ENCODE measurements around the gene FAM83D. TPM values are rescaled to one million over a fixed set of nuclear protein-coding genes. Genes with fewer than 3 reads are reported as not detected.

The FAM83D gene
- total RNA-seq, 1 experiment from 2014 or later = 21.8 TPM

DNA sequence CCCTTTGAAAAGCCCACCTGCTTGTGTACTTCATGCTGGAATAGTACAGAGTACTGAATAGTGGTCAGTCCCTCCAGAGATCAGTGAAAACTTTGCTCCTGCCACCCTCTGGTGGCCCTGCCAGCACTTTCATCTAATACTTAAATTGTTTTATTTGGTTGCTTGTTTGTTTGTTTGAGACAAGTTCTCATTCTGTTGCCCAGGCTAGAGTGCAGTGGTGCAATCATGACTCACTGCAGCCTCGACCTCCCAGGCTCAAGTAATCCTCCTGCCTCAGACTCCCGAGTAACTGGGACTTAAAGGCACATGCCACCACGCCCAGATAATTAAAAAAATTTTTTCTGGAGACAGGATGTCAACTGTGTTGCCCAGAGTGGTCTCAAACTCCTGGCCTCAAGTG is 9.1 kb downstream of the FAM83D start:
- Histone ChIP-seq H3K4me1 (ENCODE audit: low read length) (peaks cover 7% of the 10 kb centered on the region; the same call in 1 of the 2 replicates), H3K9me3 (ENCODE audit: low read length) (no peaks in the 10 kb centered on the region), H3K4me2 (ENCODE audit: low read depth, low read length, poor library complexity, severe bottlenecking) (no peak overlapping the region), H3K36me3 (ENCODE audit: insufficient read depth, low read length) (peaks cover 17% of the 10 kb centered on the region; the same call in 1 of the 2 replicates), H4K20me1 (ENCODE audit: insufficient read depth, low read depth, low read length) (peaks cover 19% of the 10 kb centered on the region; the same call in 1 of the 2 replicates), H3K79me2 (ENCODE audit: low read length) (peaks cover 100% of the 10 kb centered on the region), H3K27ac (ENCODE audit: low read length) (no peak overlapping the region), H3K9ac (ENCODE audit: low read length) (no peak overlapping the region), H2AFZ (ENCODE audit: low read length) (no peak overlapping the region), H3K9me2 (replicated peaks; ENCODE audit: insufficient read depth, low read length) (no peaks in the 10 kb centered on the region), H3K27me3 (ENCODE audit: low read length) (no peaks in the 10 kb centered on the region), H3K4me3 (ENCODE audit: low read length) (no peak overlapping the region)
- no peak for DNase-seq

DNA sequence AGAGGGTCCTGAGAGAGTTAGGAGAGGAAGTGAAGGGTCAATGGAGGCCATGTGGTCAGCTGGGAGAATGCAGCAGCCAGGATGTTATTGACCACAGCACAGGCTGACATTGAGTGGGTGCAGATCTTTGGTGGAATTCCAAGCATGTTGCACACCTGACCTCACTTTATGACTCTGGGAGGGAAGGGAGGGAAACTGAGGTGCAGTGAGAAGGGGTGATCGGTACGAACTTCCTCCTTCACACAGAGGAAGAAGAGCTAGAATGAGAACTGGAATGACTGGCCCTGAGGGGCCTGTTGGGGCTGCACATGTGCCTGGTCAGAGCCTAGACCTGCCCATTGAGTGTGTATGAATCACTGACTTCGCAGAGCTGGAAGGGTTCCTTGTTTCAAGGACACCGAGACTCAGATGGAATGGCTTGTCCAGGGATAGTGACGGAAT is 9.8 kb downstream of the FAM83D start:
- peaks cover 5% of the 10 kb centered on the region; the same call in 1 of the 2 replicates for H3K4me1 ChIP-seq (ENCODE audit: low read length)
- H3K4me2 ChIP-seq (ENCODE audit: low read depth, low read length, poor library complexity, severe bottlenecking) = no peak overlapping the region
- no peak overlapping the region for H3K27ac ChIP-seq (ENCODE audit: low read length)
- no peak for DNase-seq
- H3K79me2 ChIP-seq (ENCODE audit: low read length) = peaks cover 99% of the 10 kb centered on the region
- H3K27me3 ChIP-seq (ENCODE audit: low read length) = no peaks in the 10 kb centered on the region
- peaks cover 16% of the 10 kb centered on the region; the same call in 1 of the 2 replicates for H3K36me3 ChIP-seq (ENCODE audit: insufficient read depth, low read length)
- H3K9me2 ChIP-seq (replicated peaks; ENCODE audit: insufficient read depth, low read length) = no peaks in the 10 kb centered on the region
- no peak overlapping the region for H3K4me3 ChIP-seq (ENCODE audit: low read length)
- H4K20me1 ChIP-seq (ENCODE audit: insufficient read depth, low read depth, low read length) = peaks cover 19% of the 10 kb centered on the region; the same call in 1 of the 2 replicates
- no peak overlapping the region for H2AFZ ChIP-seq (ENCODE audit: low read length)
- no peak overlapping the region for H3K9ac ChIP-seq (ENCODE audit: low read length)
- H3K9me3 ChIP-seq (ENCODE audit: low read length) = no peaks in the 10 kb centered on the region

DNA sequence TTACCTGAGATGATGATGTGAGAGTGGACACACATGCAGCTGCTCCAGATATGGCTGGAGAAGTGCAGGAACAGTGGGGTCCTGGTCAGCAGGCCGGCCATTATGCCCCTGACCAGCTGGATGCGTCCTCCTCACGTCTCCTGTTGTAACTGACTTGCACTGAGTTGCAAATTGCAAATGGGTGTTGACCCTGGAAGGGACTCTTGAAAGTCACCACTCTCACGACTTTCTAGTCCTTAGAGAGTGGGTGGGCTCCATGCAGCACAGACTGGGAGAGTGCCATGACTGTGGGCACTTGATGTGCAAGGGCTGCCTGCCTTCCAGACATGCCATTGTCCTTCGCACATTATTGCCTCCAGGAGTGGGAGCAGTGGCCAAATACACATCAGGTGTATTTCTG is 10.8 kb downstream of the FAM83D start:
- Histone ChIP-seq H3K9me2 (replicated peaks; ENCODE audit: insufficient read depth, low read length) (no peaks in the 10 kb centered on the region), H3K79me2 (ENCODE audit: low read length) (peaks cover 99% of the 10 kb centered on the region), H3K27me3 (ENCODE audit: low read length) (no peaks in the 10 kb centered on the region), H3K4me2 (ENCODE audit: low read depth, low read length, poor library complexity, severe bottlenecking) (no peak overlapping the region), H3K4me1 (ENCODE audit: low read length) (no peaks in the 10 kb centered on the region; the same call in 1 of the 2 replicates), H3K27ac (ENCODE audit: low read length) (no peak overlapping the region), H3K9ac (ENCODE audit: low read length) (no peak overlapping the region), H3K4me3 (ENCODE audit: low read length) (no peak overlapping the region), H3K36me3 (ENCODE audit: insufficient read depth, low read length) (peaks cover 13% of the 10 kb centered on the region; the same call in 1 of the 2 replicates), H2AFZ (ENCODE audit: low read length) (no peak overlapping the region), H3K9me3 (ENCODE audit: low read length) (no peaks in the 10 kb centered on the region), H4K20me1 (ENCODE audit: insufficient read depth, low read depth, low read length) (peaks cover 19% of the 10 kb centered on the region; the same call in 1 of the 2 replicates)
- no peak for DNase-seq

DNA sequence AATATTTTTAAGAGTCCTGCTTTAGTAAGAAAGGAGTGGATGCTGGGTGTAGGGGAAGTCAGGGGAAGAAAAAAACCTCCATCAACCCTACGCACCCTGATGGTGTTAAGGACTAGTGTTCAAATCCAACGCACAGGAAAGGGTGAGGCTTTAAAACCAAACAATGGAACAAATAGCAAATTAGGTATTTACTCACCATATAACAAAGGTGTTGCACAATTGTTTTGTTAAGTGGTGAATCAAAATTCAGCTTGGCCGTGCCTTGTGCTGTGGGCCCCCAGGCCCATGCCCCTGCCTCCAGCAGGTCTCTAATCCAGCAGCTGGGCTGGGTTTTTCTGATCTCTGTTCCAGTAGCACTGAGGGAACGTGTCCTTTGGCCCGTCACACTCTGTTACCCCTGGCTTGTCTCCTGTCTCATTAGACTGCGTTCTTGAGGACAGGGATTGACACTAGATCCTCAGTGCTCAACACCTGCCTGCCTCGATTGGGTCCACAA is 11.8 kb downstream of the FAM83D start:
- no peak for DNase-seq
- H3K4me3 ChIP-seq (ENCODE audit: low read length) = no peak overlapping the region
- no peak overlapping the region for H2AFZ ChIP-seq (ENCODE audit: low read length)
- no peak overlapping the region for H3K4me2 ChIP-seq (ENCODE audit: low read depth, low read length, poor library complexity, severe bottlenecking)
- no peaks in the 10 kb centered on the region for H3K9me2 ChIP-seq (replicated peaks; ENCODE audit: insufficient read depth, low read length)
- peaks cover 21% of the 10 kb centered on the region; the same call in 1 of the 2 replicates for H3K36me3 ChIP-seq (ENCODE audit: insufficient read depth, low read length)
- H3K9me3 ChIP-seq (ENCODE audit: low read length) = no peaks in the 10 kb centered on the region
- H3K27ac ChIP-seq (ENCODE audit: low read length) = no peak overlapping the region
- H3K27me3 ChIP-seq (ENCODE audit: low read length) = no peaks in the 10 kb centered on the region
- peaks cover 19% of the 10 kb centered on the region; the same call in 1 of the 2 replicates for H4K20me1 ChIP-seq (ENCODE audit: insufficient read depth, low read depth, low read length)
- H3K9ac ChIP-seq (ENCODE audit: low read length) = no peak overlapping the region
- H3K79me2 ChIP-seq (ENCODE audit: low read length) = peaks cover 99% of the 10 kb centered on the region
- H3K4me1 ChIP-seq (ENCODE audit: low read length) = no peaks in the 10 kb centered on the region

DNA sequence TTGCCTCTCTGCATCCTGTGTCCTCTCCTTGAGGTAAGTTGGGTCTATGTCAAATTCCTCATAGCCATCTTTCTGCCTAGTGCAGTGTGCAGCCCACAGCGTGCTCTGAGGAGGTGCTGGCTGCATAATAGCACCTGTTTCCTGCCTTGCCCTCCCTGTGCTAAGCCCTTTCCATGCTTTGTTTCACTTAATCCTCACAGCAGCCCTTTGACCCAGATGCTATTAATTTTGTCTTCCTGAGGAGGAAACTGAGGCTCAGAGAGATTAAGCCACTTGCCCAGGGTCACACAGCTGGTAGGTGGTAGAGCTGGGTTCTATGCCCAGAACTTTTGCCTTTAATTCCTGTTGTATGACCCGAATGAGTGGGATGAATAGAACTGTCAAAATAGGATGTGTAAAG is 13.5 kb downstream of the FAM83D start:
- no peak for DNase-seq
- H3K79me2 ChIP-seq (ENCODE audit: low read length) = peaks cover 95% of the 10 kb centered on the region
- H4K20me1 ChIP-seq (ENCODE audit: insufficient read depth, low read depth, low read length) = peaks cover 19% of the 10 kb centered on the region; the same call in 1 of the 2 replicates

DNA sequence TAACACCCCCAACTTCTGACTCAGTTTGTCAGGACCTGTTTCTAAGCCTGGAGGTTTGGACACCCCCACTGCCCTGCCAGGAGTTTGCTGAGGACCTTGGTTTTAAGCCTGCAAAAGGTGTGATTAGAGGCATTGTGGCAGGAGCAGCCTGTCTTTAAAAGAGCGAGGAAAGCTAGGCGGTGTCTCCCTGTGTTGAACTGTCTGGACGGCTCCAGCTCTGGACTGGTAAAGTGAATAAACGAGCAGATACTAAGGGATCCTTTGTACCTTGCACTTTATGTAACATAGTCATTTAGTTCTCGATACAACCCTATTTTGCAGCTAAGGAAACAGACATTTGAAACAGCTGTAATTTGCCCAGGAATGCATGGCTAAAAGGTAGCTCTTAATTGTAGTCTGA is 14.4 kb downstream of the FAM83D start:
- Histone ChIP-seq H3K9me3 (ENCODE audit: low read length) (no peaks in the 10 kb centered on the region), H3K36me3 (ENCODE audit: insufficient read depth, low read length) (peaks cover 15% of the 10 kb centered on the region; the same call in 1 of the 2 replicates)

More for the DNA sequence above, 13.5 kb downstream of the FAM83D start:
- H3K36me3 ChIP-seq (ENCODE audit: insufficient read depth, low read length) = peaks cover 15% of the 10 kb centered on the region; the same call in 1 of the 2 replicates
- H3K4me3 ChIP-seq (ENCODE audit: low read length) = no peak overlapping the region
- no peak overlapping the region for H3K27ac ChIP-seq (ENCODE audit: low read length)
- no peak overlapping the region for H3K9ac ChIP-seq (ENCODE audit: low read length)
- H3K9me2 ChIP-seq (replicated peaks; ENCODE audit: insufficient read depth, low read length) = no peaks in the 10 kb centered on the region
- no peaks in the 10 kb centered on the region for H3K27me3 ChIP-seq (ENCODE audit: low read length)
- H3K4me2 ChIP-seq (ENCODE audit: low read depth, low read length, poor library complexity, severe bottlenecking) = no peak overlapping the region
- no peaks in the 10 kb centered on the region for H3K4me1 ChIP-seq (ENCODE audit: low read length)
- H2AFZ ChIP-seq (ENCODE audit: low read length) = no peak overlapping the region
- H3K9me3 ChIP-seq (ENCODE audit: low read length) = no peaks in the 10 kb centered on the region

DNA sequence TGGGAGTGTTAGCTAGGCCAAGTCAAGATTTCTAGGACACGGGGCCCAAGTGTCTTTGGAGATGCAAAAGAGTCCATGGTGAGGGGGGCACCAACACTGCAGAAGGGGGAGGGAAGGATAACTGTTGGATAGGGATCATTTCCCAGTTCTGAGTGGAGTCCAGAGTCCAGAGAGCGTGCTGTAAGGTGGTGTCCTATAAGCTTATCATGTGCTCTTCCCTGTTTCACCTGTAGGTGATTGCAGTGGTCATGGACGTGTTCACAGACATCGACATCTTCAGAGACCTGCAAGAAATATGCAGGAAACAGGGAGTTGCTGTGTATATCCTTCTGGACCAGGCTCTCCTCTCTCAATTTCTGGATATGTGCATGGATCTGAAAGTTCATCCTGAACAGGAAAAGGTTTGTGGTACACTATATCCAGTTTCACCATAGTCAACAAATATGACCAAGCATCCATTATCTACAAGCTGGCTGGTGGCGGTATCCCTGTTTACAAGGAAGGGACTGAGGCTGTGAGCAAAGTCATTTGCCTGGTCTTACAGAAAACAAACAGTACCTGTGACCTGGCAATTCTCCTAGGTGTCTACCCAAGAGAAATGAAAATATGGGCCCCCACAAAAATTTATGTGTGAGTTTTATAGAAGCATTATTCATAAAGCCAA is 15.6 kb downstream of the FAM83D start:
- Histone ChIP-seq H3K36me3 (ENCODE audit: insufficient read depth, low read length) (peaks cover 21% of the 10 kb centered on the region; the same call in 1 of the 2 replicates), H3K27me3 (ENCODE audit: low read length) (no peaks in the 10 kb centered on the region), H4K20me1 (ENCODE audit: insufficient read depth, low read depth, low read length) (peaks cover 12% of the 10 kb centered on the region; the same call in 1 of the 2 replicates), H2AFZ (ENCODE audit: low read length) (no peak overlapping the region), H3K9me2 (replicated peaks; ENCODE audit: insufficient read depth, low read length) (no peaks in the 10 kb centered on the region), H3K9me3 (ENCODE audit: low read length) (no peaks in the 10 kb centered on the region), H3K4me1 (ENCODE audit: low read length) (no peaks in the 10 kb centered on the region), H3K4me2 (ENCODE audit: low read depth, low read length, poor library complexity, severe bottlenecking) (no peak overlapping the region), H3K4me3 (ENCODE audit: low read length) (no peak overlapping the region), H3K79me2 (ENCODE audit: low read length) (peaks cover 85% of the 10 kb centered on the region), H3K27ac (ENCODE audit: low read length) (no peak overlapping the region), H3K9ac (ENCODE audit: low read length) (no peak overlapping the region)
- no peak for DNase-seq

More for the DNA sequence above, 14.4 kb downstream of the FAM83D start:
- DNase-seq = no peak
- Histone ChIP-seq H3K9ac (ENCODE audit: low read length) (no peak overlapping the region), H3K79me2 (ENCODE audit: low read length) (peaks cover 89% of the 10 kb centered on the region), H3K27ac (ENCODE audit: low read length) (no peak overlapping the region), H3K4me2 (ENCODE audit: low read depth, low read length, poor library complexity, severe bottlenecking) (no peak overlapping the region), H3K4me3 (ENCODE audit: low read length) (no peak overlapping the region), H2AFZ (ENCODE audit: low read length) (no peak overlapping the region), H3K9me2 (replicated peaks; ENCODE audit: insufficient read depth, low read length) (no peaks in the 10 kb centered on the region), H4K20me1 (ENCODE audit: insufficient read depth, low read depth, low read length) (peaks cover 19% of the 10 kb centered on the region; the same call in 1 of the 2 replicates), H3K27me3 (ENCODE audit: low read length) (no peaks in the 10 kb centered on the region), H3K4me1 (ENCODE audit: low read length) (no peaks in the 10 kb centered on the region)

DNA sequence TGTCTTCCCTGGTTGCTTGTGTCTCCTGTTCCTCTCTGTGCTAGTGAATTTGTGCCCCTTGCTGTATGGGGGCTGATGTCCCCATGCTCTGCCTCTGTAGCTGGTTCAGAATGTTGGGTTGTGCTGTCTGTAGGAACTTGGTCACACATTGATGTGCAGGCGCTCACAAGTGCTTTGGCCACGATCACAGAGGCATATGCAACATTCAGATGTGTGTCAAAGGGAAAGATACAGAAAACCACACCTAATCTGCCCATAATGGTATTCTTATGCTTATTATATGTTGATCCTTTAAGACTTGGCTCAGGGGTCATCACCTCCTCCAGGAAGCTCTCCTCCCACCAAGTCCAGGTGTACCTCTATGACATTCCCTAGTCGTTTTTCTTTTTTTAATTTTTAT is 18.8 kb downstream of the FAM83D start:
- no peak overlapping the region for H3K27ac ChIP-seq (ENCODE audit: low read length)
- H3K4me1 ChIP-seq (ENCODE audit: low read length) = no peaks in the 10 kb centered on the region
- H3K4me3 ChIP-seq (ENCODE audit: low read length) = no peak overlapping the region
- H3K27me3 ChIP-seq (ENCODE audit: low read length) = no peaks in the 10 kb centered on the region
- peaks cover 82% of the 10 kb centered on the region for H3K79me2 ChIP-seq (ENCODE audit: low read length)
- H3K9me2 ChIP-seq (replicated peaks; ENCODE audit: insufficient read depth, low read length) = no peaks in the 10 kb centered on the region
- H3K9ac ChIP-seq (ENCODE audit: low read length) = no peak overlapping the region
- H2AFZ ChIP-seq (ENCODE audit: low read length) = no peak overlapping the region
- H4K20me1 ChIP-seq (ENCODE audit: insufficient read depth, low read depth, low read length) = no peaks in the 10 kb centered on the region
- H3K9me3 ChIP-seq (ENCODE audit: low read length) = no peaks in the 10 kb centered on the region
- peaks cover 46% of the 10 kb centered on the region for H3K36me3 ChIP-seq (ENCODE audit: insufficient read depth, low read length)
- no peak for DNase-seq
- no peak overlapping the region for H3K4me2 ChIP-seq (ENCODE audit: low read depth, low read length, poor library complexity, severe bottlenecking)

Measured in Karpas-422 (cell line).